Peyer's patch (tissue), 4 donors: ENCODE data around the gene TMEM97.

Source experiments
- CTCF ChIP-seq, 6 experiments: fragments of 450-650 bp in 4 of 6; fragments of 200-600 bp in 2 of 6; sonication (generic) in 1 of 6; IDR thresholded peaks; one replicate each; pipeline ENCODE4 v1.5.1; 2017 to 2019; ENCODE audit warnings: antibody characterized with exemption in 6 of 6, mild to moderate bottlenecking in 3 of 6, moderate library complexity in 1 of 6
- POLR2A ChIP-seq, 2 donors: fragments of 450-650 bp; IDR thresholded peaks; one replicate each; pipeline ENCODE4 v1.5.1; 2017; ENCODE audit warnings: antibody characterized with exemption in 2 of 2, mild to moderate bottlenecking in 2 of 2, moderate library complexity in 2 of 2

GRCh38 chr17:28345419-28346198 lies 26.6 kb downstream of the TMEM97 start:
- TF ChIP-seq CTCF (IDR thresholded peaks at IDR 0.05) = no peak
- no peak for TF ChIP-seq POLR2A (IDR thresholded peaks at IDR 0.05)
